Lung (tissue), 12 donors: ENCODE measurements around the gene METRNL. TPM values are rescaled to one million over a fixed set of nuclear protein-coding genes. Genes with fewer than 3 reads are reported as not detected.

ENCODE experiments used
- ATAC-seq: fragments of 200-7000 bp; cut with Tn5 transposase; one replicate; pipeline ENCODE4 v1.9.1; 2020; ENCODE audit warnings: moderate number of reproducible peaks; ENCODE audit not compliant: insufficient read depth, low FRiP score
- DNase-seq, 3 donors: peaks; one replicate each; pipeline ENCODE4 v3.0.0-alpha.2; 2013 to 2017
- H3K27ac ChIP-seq, 2 donors: one replicate each; pipeline ENCODE4 v1.5.1; 2013; ENCODE audit warnings: mild to moderate bottlenecking in 2 of 2, moderate library complexity in 2 of 2, control low read depth in 1 of 2, inconsistent platforms in 1 of 2, low read depth in 1 of 2, low read length in 1 of 2
- H3K27me3 ChIP-seq, 3 donors: one replicate each; pipeline ENCODE4 v1.5.1; 2013; ENCODE audit warnings: low read length in 2 of 3; ENCODE audit not compliant: control insufficient read depth in 3 of 3, insufficient read depth in 3 of 3
- H3K36me3 ChIP-seq, 4 donors: one replicate each; pipeline ENCODE4 v1.5.1; 2013; ENCODE audit warnings: low read length in 4 of 4, mild to moderate bottlenecking in 1 of 4, moderate library complexity in 1 of 4; ENCODE audit not compliant: control insufficient read depth in 4 of 4, insufficient read depth in 4 of 4
- H3K4me1 ChIP-seq, 5 donors: one replicate each; pipeline ENCODE4 v1.5.1; 2013; ENCODE audit warnings: low read length in 5 of 5, mild to moderate bottlenecking in 2 of 5, moderate library complexity in 1 of 5; ENCODE audit not compliant: control insufficient read depth in 5 of 5, insufficient read depth in 5 of 5
- H3K4me3 ChIP-seq: one replicate; pipeline ENCODE4 v1.5.1; 2013; ENCODE audit warnings: mild to moderate bottlenecking, control low read depth, moderate library complexity
- H3K9ac ChIP-seq, 2 donors: one replicate each; pipeline ENCODE4 v1.5.1; 2013; ENCODE audit warnings: low read length in 2 of 2, control low read depth in 1 of 2; ENCODE audit not compliant: insufficient read depth in 1 of 2
- H3K9me3 ChIP-seq, 4 donors: one replicate each; pipeline ENCODE4 v1.5.1; 2013; ENCODE audit warnings: low read length in 3 of 4, mild to moderate bottlenecking in 1 of 4, moderate library complexity in 1 of 4; ENCODE audit not compliant: control insufficient read depth in 4 of 4, insufficient read depth in 3 of 4
- CTCF ChIP-seq: IDR thresholded peaks from 2 replicates; pipeline ENCODE4 v1.5.1; 2012; ENCODE audit warnings: mild to moderate bottlenecking; ENCODE audit errors: control extremely low read depth, extremely low read depth
- WGBS, 2 donors: extraction: QIAGEN DNeasy Blood & Tissue Kit; methylation state at CpG; one replicate each; pipeline ENCODE4 v1.1.7; 2013; 5-methylcytosine and 5-hydroxymethylcytosine counted together
- polyA plus RNA-seq, 2 donors: library from polyadenylated mRNA; stranded (reverse); fragments of 200-250 nt; gene quantifications; one replicate each; pipeline ENCODE4 v1.2.1, GENCODE V29; 2013
- total RNA-seq, 2 donors: library from RNA; depleted of rRNA in 1 of 2; stranded (reverse); fragments of >200 nt in 1 of 2; gene quantifications; one replicate each; pipeline ENCODE4 v1.2.1, GENCODE V29; 2014 to 2021
- donor health status: control.
- donor health status: control.
- donor health status: Bipolar disorder and iron deficiency.
- donor health status: healthy.
- donor health status: DM: yes; HTN: yes; CAD: no.

The METRNL gene
- total and polyA plus RNA-seq, 4 donors: 48.2 to 181 (median 65.0) TPM

DNA sequence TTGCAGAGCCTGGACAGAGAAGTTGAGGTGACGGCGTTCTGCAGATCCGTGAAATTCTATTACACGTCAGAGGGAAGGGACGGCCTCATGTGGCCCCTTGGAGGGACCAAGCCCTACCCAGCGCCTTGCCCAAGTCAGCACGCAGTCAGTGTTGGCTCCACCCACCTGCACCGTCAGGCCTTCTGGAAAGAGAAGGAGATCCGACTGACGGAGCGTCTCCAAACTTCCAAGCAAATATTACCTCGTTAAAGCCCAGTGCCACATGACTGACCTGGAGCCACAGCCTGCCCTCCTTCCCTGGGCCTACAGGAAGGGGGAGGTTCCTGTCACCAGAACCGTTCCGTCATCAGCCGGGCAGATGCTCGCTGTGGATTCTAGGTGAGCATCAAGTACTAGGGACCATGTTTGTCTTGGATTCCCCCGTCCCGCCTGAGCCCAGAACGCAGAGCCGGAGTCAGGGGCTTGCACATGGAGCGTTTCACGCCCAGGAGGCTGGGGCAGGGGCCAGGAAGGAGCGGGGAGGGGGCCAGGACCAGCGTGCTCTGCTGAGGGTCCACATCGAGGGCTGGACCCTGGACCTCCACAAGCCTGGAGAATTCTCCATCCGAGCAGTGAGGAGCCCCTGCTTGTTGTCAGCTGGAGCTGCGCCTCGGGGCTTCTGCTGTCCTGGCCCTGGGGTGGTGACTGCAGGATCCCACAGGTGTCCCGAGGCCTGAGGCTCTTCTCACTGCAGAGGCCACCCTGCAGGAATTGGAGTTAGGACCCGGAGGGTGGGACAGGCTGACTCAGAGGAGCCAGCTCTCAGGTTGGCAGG, 22.6 kb upstream of the METRNL start:
- Histone ChIP-seq H3K9me3 (no peaks in the 10 kb centered on the region), H3K4me1 (peaks cover 0 to 26% (median 11%) of the 10 kb centered on the region in 5 donors), H3K36me3 (no peaks in the 10 kb centered on the region), H3K9ac (no peak overlapping the region), H3K27me3 (no peaks in the 10 kb centered on the region), H3K27ac (no peak overlapping the region), H3K4me3 (no peak overlapping the region)
- no peak for TF ChIP-seq CTCF
- DNase-seq (no peak), ATAC-seq (no peak)
- WGBS, 2 donors: 79 to 88% methylated on average over 30 of the region's 30 CpGs

- no peak for TF ChIP-seq CTCF
- no peaks in the 10 kb centered on the region for H3K36me3 ChIP-seq
- WGBS, 2 donors: 86 to 95% methylated on average over 14 of the region's 14 CpGs
- no peaks in the 10 kb centered on the region for H3K27me3 ChIP-seq
- DNase-seq: no peak
- peaks cover 0 to 21% (median 9%) of the 10 kb centered on the region in 5 donors for H3K4me1 ChIP-seq
- no peak overlapping the region for H3K9ac ChIP-seq
- H3K4me3 ChIP-seq: no peak overlapping the region
- no peaks in the 10 kb centered on the region for H3K9me3 ChIP-seq
- no peak for ATAC-seq
- H3K27ac ChIP-seq: no peak overlapping the region
These were observed 22.0 kb upstream of the METRNL start for GRCh38 chr17:83057397-83057761.

GRCh38 chr17:83057793-83058265, 21.6 kb upstream of the METRNL start:
- DNase-seq: no peak
- Histone ChIP-seq H3K27ac (no peak overlapping the region), H3K36me3 (no peaks in the 10 kb centered on the region), H3K9me3 (no peaks in the 10 kb centered on the region), H3K9ac (no peak overlapping the region), H3K4me1 (peaks cover 0 to 21% (median 9%) of the 10 kb centered on the region in 5 donors), H3K27me3 (no peaks in the 10 kb centered on the region), H3K4me3 (no peak overlapping the region)
- no peak for TF ChIP-seq CTCF
- ATAC-seq: no peak
- 91 to 92% methylated on average over 19 of the region's 19 CpGs for WGBS, 2 donors
